ENCODE measurements around the gene DUSP3. TPM values are rescaled to one million over a fixed set of nuclear protein-coding genes. Genes with fewer than 3 reads are reported as not detected.

The DUSP3 gene
- total and polyA plus RNA-seq, 2 of the 13 experiments (the other 11 are each of a cell fraction or from before 2014, with no cell fraction given), result 60.0 to 71.5 TPM

DNA sequence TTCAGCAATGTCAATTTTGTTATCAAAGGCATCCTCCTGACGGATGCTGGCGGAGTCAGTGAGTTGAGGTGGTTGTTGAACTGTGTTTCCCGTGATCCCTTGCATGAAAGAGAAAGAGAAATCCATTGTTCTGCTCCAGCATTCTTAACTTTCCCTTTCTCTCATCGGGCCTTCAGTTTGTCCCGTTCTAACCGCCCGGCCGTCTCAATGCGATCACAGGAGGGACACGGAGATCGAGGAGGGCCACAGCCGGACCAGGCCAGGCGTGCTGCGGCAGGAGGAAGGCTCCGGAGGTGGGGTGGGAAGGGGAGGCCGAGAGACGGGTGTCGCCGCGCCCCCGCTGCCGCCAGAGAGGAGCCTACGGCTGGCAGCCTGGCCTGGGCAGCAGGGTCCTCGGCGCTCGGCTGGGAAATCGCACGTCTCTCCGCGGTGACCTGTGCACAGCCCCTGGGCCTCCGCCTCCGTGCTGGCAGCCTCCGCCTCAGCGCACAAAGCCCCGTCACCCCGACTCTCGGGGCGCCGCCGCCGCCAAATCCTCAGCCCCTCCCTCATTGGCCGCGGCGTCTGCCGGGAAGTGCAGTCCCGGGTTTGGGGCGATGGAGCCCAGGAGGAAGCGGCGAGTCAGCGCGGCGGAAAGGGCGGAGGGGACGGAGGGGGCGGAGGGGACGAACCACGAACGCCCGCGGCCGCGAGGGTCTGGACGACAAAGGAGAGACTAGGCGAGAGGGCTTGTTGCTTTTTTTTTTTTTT lies 58.3 kb downstream of the DUSP3 start (continued):
- TF ChIP-seq, protein P1, sequence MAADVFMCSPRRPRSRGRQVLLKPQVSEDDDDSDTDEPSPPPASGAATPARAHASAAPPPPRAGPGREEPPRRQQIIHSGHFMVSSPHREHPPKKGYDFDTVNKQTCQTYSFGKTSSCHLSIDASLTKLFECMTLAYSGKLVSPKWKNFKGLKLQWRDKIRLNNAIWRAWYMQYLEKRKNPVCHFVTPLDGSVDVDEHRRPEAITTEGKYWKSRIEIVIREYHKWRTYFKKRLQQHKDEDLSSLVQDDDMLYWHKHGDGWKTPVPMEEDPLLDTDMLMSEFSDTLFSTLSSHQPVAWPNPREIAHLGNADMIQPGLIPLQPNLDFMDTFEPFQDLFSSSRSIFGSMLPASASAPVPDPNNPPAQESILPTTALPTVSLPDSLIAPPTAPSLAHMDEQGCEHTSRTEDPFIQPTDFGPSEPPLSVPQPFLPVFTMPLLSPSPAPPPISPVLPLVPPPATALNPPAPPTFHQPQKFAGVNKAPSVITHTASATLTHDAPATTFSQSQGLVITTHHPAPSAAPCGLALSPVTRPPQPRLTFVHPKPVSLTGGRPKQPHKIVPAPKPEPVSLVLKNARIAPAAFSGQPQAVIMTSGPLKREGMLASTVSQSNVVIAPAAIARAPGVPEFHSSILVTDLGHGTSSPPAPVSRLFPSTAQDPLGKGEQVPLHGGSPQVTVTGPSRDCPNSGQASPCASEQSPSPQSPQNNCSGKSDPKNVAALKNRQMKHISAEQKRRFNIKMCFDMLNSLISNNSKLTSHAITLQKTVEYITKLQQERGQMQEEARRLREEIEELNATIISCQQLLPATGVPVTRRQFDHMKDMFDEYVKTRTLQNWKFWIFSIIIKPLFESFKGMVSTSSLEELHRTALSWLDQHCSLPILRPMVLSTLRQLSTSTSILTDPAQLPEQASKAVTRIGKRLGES (CRISPR knock-in tag; IDR thresholded peaks at IDR 0.05; ENCODE audit: borderline replicate concordance), result no peak
- TF ChIP-seq CBX2 (IDR thresholded peaks at IDR 0.05; ENCODE audit: low read depth, low read length) (no peak), CBX2 (CRISPR knock-in tag; IDR thresholded peaks at IDR 0.05; ENCODE audit: low read depth) (peak; percentile 91; the same call in 1 of the 2 replicates), FOXK1 (CRISPR knock-in tag; IDR thresholded peaks at IDR 0.05; ENCODE audit: borderline replicate concordance, low read depth) (no peak), ZNF747 (CRISPR knock-in tag; IDR thresholded peaks at IDR 0.05; ENCODE audit: borderline replicate concordance) (no peak), ZNF530 (CRISPR knock-in tag; IDR thresholded peaks at IDR 0.05; ENCODE audit: low read depth) (no peak), SOX5 (CRISPR knock-in tag; IDR thresholded peaks at IDR 0.05; ENCODE audit: borderline replicate concordance) (no peak; the same call in 1 of the 2 replicates), ZNF619 (CRISPR knock-in tag; IDR thresholded peaks at IDR 0.05) (peak; percentile 63; the same call in 1 of the 2 replicates), ZNF468 (CRISPR knock-in tag; IDR thresholded peaks at IDR 0.05) (no peak), XBP1 (CRISPR knock-in tag; IDR thresholded peaks at IDR 0.05) (no peak), ZNF549 (CRISPR knock-in tag; IDR thresholded peaks at IDR 0.05) (no peak), ZNF343 (CRISPR knock-in tag; IDR thresholded peaks at IDR 0.05) (peak; percentile 92)
- TF ChIP-seq, protein P2, sequence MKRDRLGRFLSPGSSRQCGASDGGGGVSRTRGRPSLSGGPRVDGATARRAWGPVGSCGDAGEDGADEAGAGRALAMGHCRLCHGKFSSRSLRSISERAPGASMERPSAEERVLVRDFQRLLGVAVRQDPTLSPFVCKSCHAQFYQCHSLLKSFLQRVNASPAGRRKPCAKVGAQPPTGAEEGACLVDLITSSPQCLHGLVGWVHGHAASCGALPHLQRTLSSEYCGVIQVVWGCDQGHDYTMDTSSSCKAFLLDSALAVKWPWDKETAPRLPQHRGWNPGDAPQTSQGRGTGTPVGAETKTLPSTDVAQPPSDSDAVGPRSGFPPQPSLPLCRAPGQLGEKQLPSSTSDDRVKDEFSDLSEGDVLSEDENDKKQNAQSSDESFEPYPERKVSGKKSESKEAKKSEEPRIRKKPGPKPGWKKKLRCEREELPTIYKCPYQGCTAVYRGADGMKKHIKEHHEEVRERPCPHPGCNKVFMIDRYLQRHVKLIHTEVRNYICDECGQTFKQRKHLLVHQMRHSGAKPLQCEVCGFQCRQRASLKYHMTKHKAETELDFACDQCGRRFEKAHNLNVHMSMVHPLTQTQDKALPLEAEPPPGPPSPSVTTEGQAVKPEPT (CRISPR knock-in tag; IDR thresholded peaks at IDR 0.05; ENCODE audit: low read depth), result peak; percentile 52; the same call in 1 of the 2 replicates
- TF ChIP-seq, protein P3, sequence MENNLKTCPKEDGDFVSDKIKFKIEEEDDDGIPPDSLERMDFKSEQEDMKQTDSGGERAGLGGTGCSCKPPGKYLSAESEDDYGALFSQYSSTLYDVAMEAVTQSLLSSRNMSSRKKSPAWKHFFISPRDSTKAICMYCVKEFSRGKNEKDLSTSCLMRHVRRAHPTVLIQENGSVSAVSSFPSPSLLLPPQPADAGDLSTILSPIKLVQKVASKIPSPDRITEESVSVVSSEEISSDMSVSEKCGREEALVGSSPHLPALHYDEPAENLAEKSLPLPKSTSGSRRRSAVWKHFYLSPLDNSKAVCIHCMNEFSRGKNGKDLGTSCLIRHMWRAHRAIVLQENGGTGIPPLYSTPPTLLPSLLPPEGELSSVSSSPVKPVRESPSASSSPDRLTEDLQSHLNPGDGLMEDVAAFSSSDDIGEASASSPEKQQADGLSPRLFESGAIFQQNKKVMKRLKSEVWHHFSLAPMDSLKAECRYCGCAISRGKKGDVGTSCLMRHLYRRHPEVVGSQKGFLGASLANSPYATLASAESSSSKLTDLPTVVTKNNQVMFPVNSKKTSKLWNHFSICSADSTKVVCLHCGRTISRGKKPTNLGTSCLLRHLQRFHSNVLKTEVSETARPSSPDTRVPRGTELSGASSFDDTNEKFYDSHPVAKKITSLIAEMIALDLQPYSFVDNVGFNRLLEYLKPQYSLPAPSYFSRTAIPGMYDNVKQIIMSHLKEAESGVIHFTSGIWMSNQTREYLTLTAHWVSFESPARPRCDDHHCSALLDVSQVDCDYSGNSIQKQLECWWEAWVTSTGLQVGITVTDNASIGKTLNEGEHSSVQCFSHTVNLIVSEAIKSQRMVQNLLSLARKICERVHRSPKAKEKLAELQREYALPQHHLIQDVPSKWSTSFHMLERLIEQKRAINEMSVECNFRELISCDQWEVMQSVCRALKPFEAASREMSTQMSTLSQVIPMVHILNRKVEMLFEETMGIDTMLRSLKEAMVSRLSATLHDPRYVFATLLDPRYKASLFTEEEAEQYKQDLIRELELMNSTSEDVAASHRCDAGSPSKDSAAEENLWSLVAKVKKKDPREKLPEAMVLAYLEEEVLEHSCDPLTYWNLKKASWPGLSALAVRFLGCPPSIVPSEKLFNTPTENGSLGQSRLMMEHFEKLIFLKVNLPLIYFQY (CRISPR knock-in tag; IDR thresholded peaks at IDR 0.05; ENCODE audit: borderline replicate concordance), result no peak
- TF ChIP-seq, protein P4, sequence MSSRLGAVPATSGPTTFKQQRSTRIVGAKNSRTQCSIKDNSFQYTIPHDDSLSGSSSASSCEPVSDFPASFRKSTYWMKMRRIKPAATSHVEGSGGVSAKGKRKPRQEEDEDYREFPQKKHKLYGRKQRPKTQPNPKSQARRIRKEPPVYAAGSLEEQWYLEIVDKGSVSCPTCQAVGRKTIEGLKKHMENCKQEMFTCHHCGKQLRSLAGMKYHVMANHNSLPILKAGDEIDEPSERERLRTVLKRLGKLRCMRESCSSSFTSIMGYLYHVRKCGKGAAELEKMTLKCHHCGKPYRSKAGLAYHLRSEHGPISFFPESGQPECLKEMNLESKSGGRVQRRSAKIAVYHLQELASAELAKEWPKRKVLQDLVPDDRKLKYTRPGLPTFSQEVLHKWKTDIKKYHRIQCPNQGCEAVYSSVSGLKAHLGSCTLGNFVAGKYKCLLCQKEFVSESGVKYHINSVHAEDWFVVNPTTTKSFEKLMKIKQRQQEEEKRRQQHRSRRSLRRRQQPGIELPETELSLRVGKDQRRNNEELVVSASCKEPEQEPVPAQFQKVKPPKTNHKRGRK (CRISPR knock-in tag; IDR thresholded peaks at IDR 0.05), result no peak
- TF ChIP-seq, protein P5, sequence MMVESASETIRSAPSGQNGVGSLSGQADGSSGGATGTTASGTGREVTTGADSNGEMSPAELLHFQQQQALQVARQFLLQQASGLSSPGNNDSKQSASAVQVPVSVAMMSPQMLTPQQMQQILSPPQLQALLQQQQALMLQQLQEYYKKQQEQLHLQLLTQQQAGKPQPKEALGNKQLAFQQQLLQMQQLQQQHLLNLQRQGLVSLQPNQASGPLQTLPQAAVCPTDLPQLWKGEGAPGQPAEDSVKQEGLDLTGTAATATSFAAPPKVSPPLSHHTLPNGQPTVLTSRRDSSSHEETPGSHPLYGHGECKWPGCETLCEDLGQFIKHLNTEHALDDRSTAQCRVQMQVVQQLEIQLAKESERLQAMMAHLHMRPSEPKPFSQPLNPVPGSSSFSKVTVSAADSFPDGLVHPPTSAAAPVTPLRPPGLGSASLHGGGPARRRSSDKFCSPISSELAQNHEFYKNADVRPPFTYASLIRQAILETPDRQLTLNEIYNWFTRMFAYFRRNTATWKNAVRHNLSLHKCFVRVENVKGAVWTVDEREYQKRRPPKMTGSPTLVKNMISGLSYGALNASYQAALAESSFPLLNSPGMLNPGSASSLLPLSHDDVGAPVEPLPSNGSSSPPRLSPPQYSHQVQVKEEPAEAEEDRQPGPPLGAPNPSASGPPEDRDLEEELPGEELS (CRISPR knock-in tag; IDR thresholded peaks at IDR 0.05), result no peak
